ENCODE measurements around the gene CHI3L2.

DNA sequence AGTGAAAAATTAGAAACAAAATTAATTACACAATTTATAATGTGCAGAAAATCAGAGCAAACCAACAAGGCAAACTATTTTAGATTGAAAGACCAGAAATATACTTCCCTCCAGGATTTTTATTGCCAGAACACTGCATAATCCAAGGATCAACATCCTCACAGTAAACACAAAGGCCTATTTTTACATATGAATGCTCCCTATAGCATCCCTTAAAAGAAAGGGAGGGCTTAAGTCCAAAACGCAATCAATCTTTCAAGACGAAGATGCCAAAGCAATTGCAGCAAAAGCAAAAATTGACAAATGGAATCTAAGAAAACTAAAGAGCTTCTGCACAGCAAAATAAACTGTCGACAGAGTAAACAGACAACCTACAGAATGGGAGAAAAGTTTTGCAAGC lies 44.6 kb downstream of the CHI3L2 start:
- TF ChIP-seq, protein P1, sequence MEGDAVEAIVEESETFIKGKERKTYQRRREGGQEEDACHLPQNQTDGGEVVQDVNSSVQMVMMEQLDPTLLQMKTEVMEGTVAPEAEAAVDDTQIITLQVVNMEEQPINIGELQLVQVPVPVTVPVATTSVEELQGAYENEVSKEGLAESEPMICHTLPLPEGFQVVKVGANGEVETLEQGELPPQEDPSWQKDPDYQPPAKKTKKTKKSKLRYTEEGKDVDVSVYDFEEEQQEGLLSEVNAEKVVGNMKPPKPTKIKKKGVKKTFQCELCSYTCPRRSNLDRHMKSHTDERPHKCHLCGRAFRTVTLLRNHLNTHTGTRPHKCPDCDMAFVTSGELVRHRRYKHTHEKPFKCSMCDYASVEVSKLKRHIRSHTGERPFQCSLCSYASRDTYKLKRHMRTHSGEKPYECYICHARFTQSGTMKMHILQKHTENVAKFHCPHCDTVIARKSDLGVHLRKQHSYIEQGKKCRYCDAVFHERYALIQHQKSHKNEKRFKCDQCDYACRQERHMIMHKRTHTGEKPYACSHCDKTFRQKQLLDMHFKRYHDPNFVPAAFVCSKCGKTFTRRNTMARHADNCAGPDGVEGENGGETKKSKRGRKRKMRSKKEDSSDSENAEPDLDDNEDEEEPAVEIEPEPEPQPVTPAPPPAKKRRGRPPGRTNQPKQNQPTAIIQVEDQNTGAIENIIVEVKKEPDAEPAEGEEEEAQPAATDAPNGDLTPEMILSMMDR (IDR thresholded peaks at IDR 0.05): no peak
- TF ChIP-seq BHLHE40 (IDR thresholded peaks at IDR 0.05; ENCODE audit: low read depth, low read length): no peak
- no peak for TF ChIP-seq EP300 (IDR thresholded peaks at IDR 0.05)
- TF ChIP-seq, protein P2, sequence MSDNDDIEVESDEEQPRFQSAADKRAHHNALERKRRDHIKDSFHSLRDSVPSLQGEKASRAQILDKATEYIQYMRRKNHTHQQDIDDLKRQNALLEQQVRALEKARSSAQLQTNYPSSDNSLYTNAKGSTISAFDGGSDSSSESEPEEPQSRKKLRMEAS (IDR thresholded peaks at IDR 0.05): no peak
- TF ChIP-seq RCOR1 (IDR thresholded peaks at IDR 0.05; ENCODE audit: low read depth, low read length): no peak
- no peak for TF ChIP-seq PHF8 (IDR thresholded peaks at IDR 0.05; ENCODE audit: borderline replicate concordance, low read depth)
- TF ChIP-seq, protein P3, sequence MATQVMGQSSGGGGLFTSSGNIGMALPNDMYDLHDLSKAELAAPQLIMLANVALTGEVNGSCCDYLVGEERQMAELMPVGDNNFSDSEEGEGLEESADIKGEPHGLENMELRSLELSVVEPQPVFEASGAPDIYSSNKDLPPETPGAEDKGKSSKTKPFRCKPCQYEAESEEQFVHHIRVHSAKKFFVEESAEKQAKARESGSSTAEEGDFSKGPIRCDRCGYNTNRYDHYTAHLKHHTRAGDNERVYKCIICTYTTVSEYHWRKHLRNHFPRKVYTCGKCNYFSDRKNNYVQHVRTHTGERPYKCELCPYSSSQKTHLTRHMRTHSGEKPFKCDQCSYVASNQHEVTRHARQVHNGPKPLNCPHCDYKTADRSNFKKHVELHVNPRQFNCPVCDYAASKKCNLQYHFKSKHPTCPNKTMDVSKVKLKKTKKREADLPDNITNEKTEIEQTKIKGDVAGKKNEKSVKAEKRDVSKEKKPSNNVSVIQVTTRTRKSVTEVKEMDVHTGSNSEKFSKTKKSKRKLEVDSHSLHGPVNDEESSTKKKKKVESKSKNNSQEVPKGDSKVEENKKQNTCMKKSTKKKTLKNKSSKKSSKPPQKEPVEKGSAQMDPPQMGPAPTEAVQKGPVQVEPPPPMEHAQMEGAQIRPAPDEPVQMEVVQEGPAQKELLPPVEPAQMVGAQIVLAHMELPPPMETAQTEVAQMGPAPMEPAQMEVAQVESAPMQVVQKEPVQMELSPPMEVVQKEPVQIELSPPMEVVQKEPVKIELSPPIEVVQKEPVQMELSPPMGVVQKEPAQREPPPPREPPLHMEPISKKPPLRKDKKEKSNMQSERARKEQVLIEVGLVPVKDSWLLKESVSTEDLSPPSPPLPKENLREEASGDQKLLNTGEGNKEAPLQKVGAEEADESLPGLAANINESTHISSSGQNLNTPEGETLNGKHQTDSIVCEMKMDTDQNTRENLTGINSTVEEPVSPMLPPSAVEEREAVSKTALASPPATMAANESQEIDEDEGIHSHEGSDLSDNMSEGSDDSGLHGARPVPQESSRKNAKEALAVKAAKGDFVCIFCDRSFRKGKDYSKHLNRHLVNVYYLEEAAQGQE (IDR thresholded peaks at IDR 0.05): no peak
- no peak for TF ChIP-seq TFCP2L1 (CRISPR knock-in tag; IDR thresholded peaks at IDR 0.05)
- no peak for TF ChIP-seq CEBPB (IDR thresholded peaks at IDR 0.05)
- TF ChIP-seq KDM1A (IDR thresholded peaks at IDR 0.05; ENCODE audit: low read depth): no peak
- TF ChIP-seq TP53 (CRISPR knock-in tag; IDR thresholded peaks at IDR 0.05): no peak
- no peak for TF ChIP-seq RAD21 (conservative IDR thresholded peaks at IDR 0.05 in 1 of 2, IDR thresholded peaks at IDR 0.05 in 1 of 2)
- no peak for TF ChIP-seq RFX5 (IDR thresholded peaks at IDR 0.05)

Measured in A549 (cell line).